ENCODE data around the gene NOTCH1.

The NOTCH1 gene

DNA sequence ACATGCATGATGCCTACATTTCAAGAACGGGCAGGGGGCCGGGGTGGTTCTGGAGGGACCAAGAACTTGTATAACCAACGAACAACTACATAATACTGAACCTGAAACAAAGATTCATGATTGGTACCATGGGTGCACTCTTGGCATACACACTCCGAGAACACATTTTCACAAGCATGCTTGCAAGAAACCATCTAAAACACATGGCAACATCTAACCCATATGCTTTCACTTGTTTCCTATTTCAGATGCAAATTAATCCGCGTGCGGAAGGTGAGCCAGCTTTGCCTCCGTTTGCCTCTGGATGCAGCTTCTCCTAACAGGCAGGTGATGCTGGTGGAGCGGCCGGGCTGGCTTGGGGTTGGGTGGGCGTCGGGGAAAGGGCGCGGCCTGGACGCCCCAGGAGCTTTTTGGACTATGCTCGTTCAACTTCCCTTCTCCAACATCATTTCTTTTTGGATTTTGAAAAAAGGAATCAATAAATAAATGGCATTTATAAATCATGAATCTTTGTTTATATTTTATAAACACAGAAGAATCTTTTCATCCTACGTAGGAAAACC is 50.5 kb downstream of the NOTCH1 start:
- no peak for DNase-seq (ENCODE audit: low spot score)
- in situ Hi-C loops (cut with MboI; ENCODE audit: low pct_unique_long_range_greater_than_20kb, low sequenced_read_pairs, unreplicated experiment) = no loop called here
- TF ChIP-seq, protein P1, sequence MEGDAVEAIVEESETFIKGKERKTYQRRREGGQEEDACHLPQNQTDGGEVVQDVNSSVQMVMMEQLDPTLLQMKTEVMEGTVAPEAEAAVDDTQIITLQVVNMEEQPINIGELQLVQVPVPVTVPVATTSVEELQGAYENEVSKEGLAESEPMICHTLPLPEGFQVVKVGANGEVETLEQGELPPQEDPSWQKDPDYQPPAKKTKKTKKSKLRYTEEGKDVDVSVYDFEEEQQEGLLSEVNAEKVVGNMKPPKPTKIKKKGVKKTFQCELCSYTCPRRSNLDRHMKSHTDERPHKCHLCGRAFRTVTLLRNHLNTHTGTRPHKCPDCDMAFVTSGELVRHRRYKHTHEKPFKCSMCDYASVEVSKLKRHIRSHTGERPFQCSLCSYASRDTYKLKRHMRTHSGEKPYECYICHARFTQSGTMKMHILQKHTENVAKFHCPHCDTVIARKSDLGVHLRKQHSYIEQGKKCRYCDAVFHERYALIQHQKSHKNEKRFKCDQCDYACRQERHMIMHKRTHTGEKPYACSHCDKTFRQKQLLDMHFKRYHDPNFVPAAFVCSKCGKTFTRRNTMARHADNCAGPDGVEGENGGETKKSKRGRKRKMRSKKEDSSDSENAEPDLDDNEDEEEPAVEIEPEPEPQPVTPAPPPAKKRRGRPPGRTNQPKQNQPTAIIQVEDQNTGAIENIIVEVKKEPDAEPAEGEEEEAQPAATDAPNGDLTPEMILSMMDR (IDR thresholded peaks at IDR 0.05; ENCODE audit: extremely low read depth, insufficient read depth, missing control alignments) = no peak

DNA sequence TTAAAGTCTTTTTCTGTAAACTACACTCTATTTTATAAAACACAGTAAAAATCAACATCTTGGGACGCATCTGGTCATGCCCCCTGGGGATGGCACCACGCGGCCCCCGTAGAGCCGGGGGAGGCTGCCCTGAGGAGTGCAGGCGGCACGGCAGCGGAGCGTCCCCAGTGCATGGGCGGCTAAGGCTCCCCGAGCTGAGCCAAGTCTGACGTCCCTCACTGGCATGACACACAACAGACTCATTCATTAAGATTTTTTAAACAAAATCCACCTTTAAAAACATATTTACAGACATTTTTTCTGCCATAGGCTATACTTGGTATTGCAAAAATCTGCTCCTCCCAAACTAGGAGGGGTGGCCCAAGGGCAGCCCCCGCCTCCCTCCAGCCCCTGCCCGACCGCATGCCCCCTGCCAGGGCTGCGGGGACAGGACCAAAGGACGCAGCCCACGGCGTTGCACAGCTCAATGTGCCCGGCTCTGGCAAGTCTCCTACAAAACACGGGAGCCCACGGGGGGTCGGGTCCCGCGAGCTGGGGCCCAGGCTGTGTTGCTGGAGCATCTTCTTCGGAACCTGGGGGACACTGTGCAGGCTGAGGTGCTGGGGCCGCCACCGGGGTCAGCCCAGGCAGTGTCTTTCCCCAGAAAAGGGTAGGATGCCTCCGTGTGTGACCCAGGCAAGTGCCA is 51.2 kb downstream of the NOTCH1 start:
- no peak for DNase-seq (ENCODE audit: low spot score)
- in situ Hi-C loops (cut with MboI; ENCODE audit: low pct_unique_long_range_greater_than_20kb, low sequenced_read_pairs, unreplicated experiment) = loop anchor here (5.0 kb wide), 1 partner anchor 133 kb away; no protein-coding TSS in a partner anchor

DNA sequence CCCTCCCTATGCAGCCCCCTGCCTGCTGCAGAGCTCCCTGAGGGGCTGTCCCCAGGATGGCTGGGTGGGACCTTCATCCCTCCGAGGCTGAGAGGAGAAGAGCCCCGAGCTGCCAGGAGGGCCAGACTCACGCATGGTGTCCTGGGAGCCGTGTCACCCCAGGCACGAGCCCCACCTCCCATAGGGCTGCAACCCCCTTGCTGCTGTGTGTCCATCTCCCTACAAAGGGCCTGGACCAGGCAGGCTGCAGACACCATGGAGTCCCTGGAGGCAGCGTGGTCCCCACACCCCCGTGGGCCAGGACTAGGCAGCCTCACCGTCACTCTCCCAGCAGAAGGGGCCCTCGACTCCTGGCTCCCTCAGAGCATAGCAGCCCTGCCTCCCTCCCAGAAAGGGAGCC is 51.8 kb downstream of the NOTCH1 start:
- DNase-seq (ENCODE audit: low spot score) = no peak
- in situ Hi-C loops (cut with MboI; ENCODE audit: low pct_unique_long_range_greater_than_20kb, low sequenced_read_pairs, unreplicated experiment) = loop anchor here (5.0 kb wide), 1 partner anchor 133 kb away; no protein-coding TSS in a partner anchor
- TF ChIP-seq, protein P1 (IDR thresholded peaks at IDR 0.05; ENCODE audit: extremely low read depth, insufficient read depth, missing control alignments) = no peak

More for the DNA sequence above, 51.2 kb downstream of the NOTCH1 start:
- TF ChIP-seq, protein P1 (IDR thresholded peaks at IDR 0.05; ENCODE audit: extremely low read depth, insufficient read depth, missing control alignments) = no peak

DNA sequence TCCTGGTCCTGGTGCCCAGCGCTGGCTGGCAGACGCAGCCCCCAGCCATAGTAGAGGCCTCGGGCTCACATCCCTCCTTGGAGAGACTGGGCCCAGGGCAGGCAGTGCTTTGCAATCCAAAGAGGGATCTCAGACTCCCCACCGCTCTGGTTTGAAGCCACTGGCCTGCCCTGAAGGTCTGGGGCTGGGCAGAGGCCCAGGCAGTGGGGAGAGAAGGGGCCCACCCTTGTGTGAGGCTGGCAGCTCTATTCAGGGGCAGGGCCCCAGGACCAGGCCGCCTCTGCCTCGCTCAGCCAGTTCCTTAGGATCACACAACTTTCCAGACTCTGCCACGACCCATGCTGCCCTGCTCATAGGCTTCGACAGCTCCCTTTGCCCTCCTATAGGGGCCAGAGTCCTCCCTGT is 52.3 kb downstream of the NOTCH1 start:
- in situ Hi-C loops (cut with MboI; ENCODE audit: low pct_unique_long_range_greater_than_20kb, low sequenced_read_pairs, unreplicated experiment) = loop anchor here (5.0 kb wide), 1 partner anchor 134 kb away; no protein-coding TSS in a partner anchor

DNA sequence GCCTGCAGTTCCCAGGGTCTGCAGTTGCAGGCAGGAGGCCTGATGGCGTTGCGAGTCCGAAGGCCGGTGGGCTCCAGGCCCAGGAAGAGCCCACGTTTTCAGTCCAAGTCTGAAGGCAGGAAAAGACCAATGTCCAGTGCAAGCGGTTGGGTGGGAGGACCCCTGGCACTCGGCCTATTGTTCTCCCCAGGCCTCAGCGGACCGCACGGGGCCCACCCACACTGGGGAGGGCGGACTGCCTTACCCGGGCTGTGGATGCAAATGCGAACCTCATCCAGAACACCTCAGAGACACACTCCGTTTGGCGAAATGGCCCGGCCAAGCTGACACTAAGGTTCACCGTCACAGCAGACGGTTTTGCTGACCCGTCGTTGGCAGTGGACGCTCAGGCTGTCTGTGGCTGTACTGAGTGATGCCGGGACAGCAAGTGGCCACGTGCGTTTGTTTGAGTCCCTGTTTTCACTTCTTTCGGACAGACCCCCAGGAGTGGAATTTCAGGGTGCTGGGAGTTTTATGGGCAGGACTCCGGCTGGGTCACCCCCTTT is 52.8 kb downstream of the NOTCH1 start:
- DNase-seq (ENCODE audit: low spot score) = no peak
- in situ Hi-C loops (cut with MboI; ENCODE audit: low pct_unique_long_range_greater_than_20kb, low sequenced_read_pairs, unreplicated experiment) = loop anchor here (5.0 kb wide), 1 partner anchor 134 kb away; no protein-coding TSS in a partner anchor
- TF ChIP-seq, protein P1 (IDR thresholded peaks at IDR 0.05; ENCODE audit: extremely low read depth, insufficient read depth, missing control alignments) = no peak

More for the DNA sequence above, 52.3 kb downstream of the NOTCH1 start:
- TF ChIP-seq, protein P1 (IDR thresholded peaks at IDR 0.05; ENCODE audit: extremely low read depth, insufficient read depth, missing control alignments) = no peak
- no peak for DNase-seq (ENCODE audit: low spot score)

DNA sequence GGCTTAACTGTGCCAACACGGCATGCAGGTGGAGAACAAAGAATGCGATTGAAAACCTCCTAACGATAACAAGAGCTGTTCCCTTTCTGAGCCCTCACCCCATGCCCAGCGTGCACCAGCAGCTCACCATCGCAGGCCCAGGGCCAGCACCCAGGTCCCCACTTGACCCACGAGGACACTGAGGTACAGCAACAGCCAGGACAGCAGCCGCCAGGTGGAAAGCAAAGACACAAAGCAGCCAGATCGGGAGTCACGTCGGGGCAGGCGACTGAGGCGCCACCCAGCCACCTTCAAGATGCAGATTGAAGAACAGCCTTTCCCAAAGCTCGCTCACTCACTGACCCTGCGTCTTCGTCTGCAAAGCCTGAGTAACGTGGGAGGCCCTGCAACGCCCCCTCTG is 56.1 kb downstream of the NOTCH1 start:
- in situ Hi-C loops (cut with MboI; ENCODE audit: low pct_unique_long_range_greater_than_20kb, low sequenced_read_pairs, unreplicated experiment) = loop anchor here (5.0 kb wide), 1 partner anchor 138 kb away; no protein-coding TSS in a partner anchor
- TF ChIP-seq, protein P1 (IDR thresholded peaks at IDR 0.05; ENCODE audit: extremely low read depth, insufficient read depth, missing control alignments) = no peak
- DNase-seq (ENCODE audit: low spot score) = no peak

Measured in GM13977 (cell line).